NCI-H748 (cell line): ENCODE data around the gene TDRD1.

ENCODE experiments used
- DNase-seq: peaks from one replicate; lab custom pipeline; 2025; ENCODE audit not compliant: unreplicated experiment; lab: John Stamatoyannopoulos, UW

TDRD1 gene

DNA sequence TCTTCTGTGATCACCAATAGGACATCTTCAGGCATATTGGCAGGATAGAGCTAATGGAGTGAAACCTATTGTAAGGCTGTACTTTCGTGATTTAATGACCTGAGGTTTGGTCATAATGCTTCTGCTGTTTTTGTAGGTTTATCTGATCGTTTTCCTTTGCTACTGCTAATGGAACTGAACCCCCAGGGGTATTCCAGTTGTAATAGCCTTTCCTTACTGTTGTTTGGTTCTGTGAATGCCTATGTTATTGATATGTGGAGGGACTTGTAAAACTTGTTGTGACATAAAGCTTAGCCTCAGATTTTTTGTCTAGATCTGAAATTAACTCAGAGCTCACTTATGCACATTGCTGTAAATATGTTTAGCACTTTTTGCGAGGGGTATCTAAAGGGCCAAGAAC, 49.0 kb downstream of the TDRD1 start:
- no peak for DNase-seq

DNA sequence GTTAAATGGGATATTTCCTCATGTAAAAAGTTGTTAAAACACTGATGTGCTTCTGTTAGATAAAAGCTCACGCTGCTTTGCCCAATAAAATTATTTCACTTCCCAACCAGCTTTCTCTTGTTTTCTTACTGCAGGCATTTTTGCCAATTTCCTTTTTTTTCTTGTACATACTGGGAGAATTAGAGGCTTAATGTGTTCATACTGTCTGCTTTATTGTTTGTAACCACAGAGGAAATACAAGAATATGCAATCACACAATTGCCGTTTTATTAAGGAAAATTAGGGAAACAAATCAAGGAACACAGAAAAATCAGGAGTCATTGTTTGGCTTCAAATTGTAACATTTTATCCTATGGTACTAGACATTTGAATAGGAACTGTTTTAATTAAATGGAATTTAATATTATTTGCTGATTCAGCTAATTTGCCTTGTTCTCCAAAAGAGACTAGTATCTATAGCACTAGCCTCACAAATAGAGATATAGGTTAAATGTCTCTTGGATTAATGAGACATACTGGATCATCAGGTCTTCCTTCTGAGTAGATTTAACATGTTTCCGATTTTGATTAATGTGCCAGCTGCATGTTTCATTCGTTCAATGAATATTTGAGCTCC, 53.5 kb downstream of the TDRD1 start:
- DNase-seq: no peak

DNA sequence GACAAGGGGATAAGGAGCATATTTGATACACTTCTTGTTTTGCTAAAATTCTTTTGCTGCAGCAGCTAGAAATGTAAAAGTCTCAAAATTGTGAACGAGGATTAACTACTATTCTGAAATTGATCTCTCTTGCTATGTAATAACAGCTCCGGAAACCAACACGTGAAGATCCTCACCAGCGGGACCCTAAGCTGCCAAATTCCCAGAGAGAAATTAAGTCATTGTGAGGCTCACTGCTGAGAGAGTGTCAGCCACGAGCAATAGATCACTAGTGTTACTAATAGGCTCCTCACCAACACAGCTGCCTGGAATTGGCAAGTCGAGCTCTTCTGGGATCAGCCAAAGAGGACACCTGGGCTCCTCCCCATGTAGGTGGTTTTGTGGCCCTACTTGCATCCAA, 54.3 kb downstream of the TDRD1 start:
- DNase-seq: no peak

DNA sequence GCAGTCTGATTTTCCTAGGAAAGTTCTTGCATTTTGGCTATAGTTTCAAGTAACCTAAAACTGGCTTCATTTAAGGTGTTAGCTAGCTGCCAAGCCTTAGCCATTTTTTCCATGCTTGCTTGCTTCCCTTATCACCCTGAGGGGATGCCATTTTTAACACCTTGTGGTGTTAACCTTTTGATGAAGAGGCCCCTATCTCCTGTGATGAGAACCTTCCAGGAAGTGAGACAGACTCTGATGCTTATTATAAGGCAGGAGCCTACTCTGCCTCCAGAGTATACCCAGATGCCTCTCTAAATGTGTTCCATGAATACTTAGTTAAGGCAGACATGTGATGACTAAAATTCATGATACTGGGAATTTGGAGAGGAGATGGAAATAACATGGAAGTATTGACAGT, 55.0 kb downstream of the TDRD1 start:
- DNase-seq: no peak

DNA sequence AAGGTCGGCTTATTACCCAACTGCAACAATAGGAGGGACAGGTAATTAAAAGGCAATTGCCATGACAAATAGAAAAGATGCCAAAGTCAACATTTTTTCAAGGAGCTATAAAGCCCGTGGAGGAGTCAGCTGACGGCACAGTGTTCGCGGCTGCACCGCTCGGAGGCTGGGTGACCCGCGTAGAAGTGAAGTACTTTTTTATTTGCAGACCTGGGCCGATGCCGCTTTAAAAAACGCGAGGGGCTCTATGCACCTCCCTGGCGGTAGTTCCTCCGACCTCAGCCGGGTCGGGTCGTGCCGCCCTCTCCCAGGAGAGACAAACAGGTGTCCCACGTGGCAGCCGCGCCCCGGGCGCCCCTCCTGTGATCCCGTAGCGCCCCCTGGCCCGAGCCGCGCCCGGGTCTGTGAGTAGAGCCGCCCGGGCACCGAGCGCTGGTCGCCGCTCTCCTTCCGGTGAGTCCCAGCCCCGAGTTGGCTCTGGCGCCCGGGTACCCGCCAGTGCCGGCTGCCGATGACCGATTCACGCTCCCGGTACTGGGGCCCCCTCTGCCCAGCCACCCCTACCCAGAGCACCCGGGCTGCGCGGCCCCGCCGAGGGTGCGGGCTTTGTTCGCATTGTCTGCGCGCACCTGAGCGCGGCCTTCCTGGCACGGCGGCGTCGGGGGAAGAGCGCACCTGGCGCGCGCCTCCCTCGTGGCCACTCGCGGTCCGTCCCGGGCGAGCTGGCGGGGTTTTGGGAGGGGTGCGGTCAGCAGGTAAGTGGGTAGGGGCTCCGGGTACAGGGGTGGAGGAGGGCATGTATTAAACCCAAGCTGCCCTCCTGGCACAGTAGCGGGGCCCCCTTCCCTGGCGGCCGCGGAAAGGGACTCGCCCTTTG, 60.2 kb downstream of the TDRD1 start, which contains the start of gene VWA2:
VWA2 (plus strand) TSS at position 138 of the 877 bp plus-strand sequence. CDS start 9,460 bp downstream, outside the sequence.
- peak; percentile 84 for DNase-seq

DNA sequence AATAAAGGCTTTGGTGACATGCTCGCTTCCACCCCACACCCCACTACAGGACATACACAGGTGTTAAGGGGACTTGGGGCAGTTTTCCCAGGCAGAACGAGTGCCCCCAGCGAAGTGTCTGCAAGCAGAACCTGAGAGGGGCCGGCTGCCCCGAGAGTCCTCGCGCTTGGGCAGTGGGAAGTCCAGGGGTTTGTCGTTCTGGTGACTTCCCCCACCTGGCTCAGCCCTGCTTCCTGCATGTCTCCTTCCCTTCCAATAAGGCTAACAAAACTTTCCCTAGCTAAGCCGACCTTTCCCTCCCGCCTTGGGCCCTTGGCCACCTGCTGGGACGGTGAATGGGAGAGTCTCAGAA, 60.8 kb downstream of the TDRD1 start:
- DNase-seq: peak; percentile 28

DNA sequence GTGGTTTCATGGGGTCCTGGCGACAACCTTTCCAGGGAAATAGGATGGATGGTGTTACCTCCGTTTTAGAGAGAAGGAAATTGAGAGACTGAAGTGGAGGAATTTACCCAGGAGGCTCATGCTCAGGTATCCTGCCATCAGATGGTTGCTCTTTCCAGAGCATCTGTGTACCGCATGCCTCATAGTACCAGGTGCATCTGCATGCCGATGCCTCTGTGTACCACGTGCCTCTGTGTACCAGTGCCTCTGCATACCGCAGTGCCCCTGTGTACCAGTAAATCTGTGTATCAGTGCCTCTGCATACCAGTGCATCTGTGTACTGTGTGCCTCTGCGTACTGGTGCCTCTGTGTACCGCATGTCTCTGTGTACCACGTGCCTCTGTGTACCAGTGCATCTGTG, 63.1 kb downstream of the TDRD1 start:
- DNase-seq: no peak

DNA sequence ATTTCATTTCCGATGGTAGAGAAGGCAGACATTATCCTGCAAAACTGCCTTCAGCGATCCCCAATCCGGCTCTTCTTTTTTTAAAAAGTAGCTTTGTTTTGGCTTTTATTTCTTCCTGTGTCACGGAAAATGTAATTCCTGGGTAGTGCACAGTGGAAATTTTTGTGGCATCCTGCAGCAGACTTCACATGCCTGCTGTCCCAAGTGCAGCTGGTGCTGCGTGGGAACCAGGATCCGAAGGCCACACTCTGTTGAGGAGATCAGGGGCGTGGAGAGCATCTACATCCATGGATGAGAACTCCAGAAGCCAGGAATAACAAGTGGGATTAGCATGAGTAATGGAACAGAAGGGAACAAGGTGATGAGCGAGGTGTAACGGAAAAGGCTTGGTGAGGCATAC, 64.5 kb downstream of the TDRD1 start:
- DNase-seq: no peak

DNA sequence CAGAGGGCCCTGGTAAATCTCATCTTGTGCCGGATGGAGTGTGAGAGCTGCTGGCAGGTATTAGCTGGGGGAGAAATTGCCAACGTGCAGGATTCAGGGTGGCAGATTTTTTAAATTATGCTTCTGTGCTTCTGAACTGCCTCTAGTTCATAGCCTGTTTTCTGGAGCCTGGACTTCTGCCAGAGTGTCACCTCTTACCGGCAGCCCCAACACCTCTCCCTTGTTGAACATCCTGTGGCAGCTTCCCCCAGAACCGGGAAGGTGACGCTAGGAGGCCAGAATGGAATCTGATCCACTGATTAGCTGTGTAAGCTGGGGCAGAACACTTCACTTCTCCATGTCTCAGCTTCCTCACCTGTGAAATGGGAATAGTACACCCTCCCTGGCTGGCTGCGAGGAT, 65.0 kb downstream of the TDRD1 start:
- no peak for DNase-seq

DNA sequence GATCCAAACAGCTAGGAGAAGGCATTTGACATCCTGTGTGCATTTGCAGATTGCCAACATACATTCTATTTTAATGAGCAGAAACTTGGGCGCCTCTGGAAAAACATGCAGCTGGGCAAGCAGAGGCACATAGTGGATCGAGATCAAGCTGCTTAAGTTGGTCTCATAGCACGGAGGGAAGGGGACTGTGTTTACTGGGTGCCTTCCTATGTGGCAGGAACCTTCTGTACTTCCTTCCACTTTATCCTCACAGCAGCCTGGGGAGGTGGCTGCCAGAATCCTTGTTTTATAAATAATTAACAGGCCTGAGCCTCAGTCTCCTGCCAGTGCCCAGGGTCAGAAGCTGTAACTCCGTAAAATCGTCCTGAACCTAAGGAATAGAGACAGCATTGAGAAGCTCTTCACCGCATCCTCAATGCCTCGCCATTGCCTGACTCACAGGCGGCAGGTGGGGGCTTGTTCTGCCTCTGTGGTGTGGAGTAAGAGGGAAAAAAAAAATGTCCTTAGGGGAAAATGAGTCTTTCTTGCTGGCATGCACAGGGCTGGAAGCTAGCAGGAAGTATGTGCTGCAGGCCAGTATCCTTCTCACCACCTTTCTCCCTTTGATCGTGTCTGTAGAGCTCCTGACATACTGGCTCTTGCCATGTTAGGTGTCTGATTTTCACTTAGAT, 66.1 kb downstream of the TDRD1 start:
- DNase-seq: no peak

DNA sequence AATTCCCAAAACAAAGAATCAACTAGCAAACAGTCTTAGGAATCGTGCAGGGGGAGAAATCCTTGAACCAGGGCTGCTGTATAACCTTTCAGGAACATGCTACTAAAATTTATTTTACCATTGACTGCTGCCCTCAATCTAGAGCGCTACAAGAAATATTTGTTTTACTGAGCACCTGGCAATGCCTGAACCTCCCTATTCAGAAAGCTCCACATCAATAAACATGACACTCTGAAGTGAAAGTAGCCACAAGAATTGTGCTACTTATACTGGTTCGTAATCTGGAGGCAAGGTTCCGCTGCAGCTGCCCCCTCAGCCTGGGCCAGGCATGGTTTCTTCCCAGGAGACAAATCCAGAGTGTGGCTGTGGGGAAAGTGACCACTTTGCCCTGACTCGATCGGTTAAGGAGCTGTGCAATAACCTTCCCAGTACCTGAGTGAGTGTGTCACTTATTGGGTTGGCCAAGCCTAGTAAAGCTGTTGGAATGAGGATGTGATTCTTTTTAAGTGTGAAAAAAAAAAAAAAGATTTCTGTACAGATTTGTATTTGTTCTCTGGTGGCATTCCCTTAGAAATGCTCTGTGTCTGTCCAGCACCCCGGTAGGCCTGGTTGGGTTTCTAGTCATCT, 67.6 kb downstream of the TDRD1 start:
- DNase-seq: no peak

DNA sequence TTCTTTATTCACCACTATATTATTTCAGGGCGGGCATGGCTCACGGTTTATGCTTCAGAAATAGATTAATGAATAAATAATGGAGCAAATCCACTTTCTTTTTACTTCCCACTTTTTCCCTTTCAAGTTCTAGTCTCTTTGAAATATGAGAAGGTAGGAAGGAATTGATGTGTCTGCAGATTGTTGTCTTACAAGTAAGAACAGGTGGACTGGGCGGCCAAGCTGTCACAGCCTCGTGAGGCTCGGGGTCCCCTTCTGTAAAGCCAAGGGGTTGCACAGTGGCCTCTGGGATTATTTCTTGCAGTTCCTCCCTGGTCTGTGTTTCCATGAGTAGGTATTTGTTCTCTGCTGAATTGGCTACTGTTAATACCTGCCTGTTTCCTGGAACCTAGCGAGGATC, 71.1 kb downstream of the TDRD1 start:
- no peak for DNase-seq

DNA sequence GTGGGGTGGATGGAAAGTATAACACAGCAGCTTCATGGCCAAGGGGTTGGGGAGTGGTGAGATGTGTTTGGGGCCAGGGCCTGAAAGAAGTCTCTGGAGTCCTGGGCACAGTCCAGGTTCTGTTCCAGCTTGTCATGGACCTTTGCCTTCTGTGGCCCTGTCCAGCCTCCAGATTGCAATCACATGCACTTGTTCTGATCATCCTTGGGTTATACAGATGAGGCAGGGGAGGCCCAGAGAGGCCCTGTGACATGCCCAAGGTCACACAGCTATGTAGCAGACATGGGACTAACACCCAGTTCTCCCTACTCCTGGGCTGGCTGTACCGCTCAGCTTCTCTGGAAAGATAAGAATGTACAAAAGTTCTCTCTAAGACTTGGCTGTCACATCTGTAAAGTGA, 71.6 kb downstream of the TDRD1 start:
- DNase-seq: no peak

DNA sequence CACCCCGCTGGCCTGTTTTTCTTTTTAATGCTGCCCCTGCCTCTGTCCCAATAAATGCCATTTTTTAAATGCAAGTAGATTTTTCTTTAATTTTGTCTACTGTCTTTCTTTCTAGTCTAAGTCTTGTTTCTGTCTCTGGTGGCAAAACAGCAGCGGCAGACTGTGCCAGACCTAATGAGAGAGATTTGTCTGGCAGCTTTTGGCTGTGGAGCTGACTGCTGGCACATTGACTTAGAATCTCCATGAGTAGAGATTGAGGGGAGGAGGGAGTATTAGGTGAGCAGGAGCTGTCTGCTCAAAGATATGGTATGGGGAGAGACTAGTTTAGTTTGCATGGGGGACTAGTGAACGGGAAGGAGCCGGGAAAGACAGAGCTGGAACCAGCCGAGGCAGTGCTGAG, 72.9 kb downstream of the TDRD1 start:
- DNase-seq: no peak

DNA sequence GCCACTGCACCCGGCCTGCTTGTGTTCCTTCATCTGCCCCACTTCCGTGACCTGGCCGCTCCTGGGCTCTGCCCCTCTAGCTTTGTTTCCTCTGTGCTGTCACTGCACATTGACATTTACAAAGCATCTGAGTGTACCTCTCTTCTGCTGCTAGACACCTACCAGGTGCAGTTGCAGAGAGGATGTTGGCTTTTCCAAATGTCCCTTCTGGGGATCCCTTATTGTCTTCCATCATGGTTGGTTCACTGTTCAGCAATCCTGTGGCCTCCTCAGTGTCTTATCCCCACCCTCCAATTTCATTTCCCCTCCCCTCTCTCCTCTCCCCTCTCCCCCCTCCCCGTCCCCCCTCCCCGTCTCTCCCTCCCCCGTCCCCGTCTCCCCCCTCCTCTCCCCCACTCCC, 73.7 kb downstream of the TDRD1 start:
- no peak for DNase-seq

DNA sequence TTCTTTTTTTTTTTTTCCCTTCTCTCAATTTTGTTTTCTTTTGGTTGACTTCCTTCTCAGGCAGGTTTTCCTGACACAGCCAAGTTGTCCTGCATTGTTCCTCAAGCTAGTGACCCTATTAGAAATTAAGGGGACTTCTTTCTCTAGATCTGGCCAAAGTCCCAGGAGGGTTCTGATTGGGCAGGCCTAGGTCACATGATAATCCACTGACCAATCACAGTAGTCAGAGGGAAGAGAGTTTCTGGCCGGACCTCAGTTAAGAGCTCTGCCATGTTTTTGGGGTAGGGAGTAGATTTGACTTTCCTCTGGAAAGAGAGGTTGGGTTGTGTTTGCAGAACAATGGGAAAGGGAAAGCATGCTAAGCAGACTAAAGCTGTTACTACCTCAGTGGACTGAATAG, 76.1 kb downstream of the TDRD1 start:
- DNase-seq: no peak

DNA sequence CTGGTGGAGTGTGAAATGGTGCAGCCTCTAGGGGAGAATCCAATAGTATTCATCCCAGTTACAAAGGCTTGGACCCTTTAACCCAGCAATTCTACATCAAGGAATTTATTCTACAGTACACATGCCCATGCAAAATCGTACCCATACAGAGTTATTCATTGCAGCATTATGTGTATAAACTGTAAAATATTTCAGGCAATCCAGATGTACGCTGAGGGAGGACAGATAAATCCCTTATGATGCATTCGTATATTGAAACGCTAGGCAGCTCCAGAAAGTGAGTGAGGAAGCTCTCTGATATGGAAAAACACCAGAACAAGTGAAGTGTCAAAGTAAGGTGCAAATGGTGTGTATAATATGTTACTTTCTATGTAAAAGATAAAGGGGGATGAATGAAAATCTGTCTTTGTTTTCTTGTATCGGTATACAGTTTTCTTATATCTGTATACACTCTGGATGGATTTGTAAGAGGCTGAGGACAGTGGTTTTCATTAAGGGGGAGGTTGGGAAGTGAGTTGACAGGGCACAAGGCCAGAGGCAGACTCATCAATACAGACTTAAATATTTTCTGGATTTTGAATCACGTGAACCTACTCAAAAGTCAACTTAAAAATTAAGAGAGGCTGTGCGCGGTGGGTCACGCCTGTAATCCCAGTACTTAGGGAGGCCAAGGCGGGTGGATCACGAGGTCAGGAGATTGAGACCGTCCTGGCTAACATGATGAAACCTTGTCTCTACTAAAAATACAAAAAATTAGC, 77.0 kb downstream of the TDRD1 start:
- no peak for DNase-seq

DNA sequence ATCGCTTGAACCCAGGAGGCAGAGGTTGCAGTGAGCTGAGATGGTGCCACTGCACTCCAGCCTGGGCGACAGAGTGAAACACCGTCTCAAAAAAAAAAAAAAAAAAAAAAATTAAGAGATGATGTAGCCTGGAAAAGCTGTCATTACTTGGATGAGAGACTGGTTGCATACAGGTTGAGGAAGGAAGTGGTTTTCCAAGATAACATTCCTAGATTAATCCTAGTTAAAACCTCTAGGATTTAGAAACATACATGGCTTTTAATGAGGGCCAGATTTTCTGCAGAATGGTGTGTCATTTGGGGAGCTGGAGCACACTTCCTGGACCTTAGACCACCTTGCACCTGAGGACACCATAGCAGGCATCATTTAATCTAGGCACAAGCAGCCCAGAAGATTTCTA, 77.7 kb downstream of the TDRD1 start:
- DNase-seq: no peak

DNA sequence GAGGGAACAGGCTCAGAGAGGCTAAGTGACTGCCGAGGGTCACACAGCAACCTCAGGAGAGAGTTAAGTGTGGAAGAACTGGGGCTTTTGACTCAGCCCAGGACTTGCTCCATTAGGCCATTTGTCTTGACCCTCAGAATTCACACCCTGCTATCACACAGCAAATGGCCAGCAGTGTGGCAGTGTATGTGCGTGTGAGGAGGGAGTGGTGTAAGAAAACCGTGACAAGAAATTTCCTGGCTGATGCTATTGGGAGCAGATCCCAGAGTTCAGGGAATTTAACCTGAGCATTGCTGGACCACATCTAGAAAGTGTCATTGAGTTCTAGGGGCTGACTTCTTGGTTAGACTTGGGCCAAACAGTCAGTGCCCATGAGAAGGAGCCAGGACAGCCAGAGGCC, 78.3 kb downstream of the TDRD1 start:
- no peak for DNase-seq

DNA sequence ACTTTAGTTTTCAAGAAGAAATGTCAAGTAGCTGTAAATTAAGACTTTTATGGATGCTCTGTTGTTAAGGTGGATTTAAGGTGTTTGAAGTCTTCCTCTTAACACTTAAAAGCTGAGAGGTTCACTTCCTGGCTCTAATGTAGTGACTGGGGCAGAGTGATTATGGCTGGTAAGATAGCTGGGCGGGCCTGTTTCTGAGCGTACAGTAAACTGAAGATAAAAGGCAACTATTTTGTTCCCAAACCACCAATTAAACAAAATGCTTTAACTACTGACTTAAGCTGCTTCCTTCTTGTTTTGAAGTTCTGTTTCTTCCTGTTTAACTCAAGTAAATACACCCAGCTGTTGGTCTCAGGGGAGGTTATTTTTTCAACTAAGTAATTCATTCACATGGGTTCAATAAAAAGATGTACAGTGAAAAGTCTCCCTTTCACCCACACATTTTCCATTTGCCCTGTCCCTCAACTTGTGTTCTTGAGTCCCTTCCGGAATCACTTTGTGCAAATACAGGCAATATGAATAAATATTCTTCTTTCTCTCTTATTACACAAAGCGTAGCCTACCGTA, 79.2 kb downstream of the TDRD1 start:
- DNase-seq: no peak

DNA sequence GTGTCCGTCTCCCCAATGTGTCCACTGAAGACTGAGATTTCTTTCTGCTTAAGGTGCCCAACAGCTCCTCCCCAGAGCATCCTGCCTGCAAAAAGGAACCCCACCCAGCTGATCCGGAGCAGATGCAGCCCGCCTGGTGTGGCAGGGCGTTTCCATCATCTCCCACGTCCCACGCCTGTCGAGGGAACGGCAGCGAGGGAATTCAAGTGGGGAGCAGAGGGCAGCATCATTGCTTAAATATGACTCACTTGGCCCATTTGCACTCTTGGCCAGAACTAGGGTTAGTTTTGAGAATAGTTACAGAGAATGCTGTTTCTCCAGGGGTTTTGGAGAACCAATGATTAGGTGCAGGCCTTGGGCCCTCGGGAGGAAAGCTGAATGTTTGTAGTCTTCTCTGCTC, 80.7 kb downstream of the TDRD1 start:
- no peak for DNase-seq
